ENCODE data around the gene SLC4A2. TPM values are rescaled to one million over a fixed set of nuclear protein-coding genes. Genes with fewer than 3 reads are reported as not detected.

Gene SLC4A2
- total and polyA plus RNA-seq, 2 experiments from 2014 or later = 144 to 269 TPM

DNA sequence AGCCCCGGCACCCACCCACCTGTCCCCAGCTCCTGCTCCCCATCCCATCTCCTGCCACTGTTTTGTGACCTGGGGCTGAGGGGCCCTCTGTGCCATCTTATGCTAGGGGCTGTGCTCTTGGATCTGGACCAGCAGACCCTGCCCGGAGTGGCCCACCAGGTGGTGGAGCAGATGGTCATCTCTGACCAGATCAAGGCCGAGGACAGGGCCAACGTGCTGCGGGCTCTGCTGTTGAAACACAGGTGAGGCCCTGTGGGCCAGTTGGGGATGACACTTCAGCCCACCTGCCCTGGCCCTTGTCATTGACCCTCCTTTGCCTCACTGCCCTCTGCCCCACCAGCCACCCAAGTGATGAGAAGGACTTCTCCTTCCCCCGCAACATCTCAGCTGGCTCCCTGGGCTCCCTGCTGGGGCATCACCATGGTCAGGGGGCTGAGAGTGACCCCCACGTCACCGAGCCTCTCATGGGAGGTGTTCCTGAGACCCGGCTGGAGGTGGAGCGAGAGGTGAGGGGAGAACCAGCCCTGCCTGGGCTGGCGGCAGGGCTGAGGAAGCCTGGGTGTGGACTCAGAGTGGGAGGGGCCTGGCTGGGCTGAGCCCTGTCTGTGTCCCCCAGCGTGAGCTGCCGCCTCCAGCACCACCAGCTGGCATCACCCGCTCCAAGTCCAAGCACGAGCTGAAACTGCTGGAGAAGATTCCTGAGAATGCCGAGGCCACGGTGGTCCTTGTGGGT, 10.6 kb downstream of the SLC4A2 start:
- H3K36me3 ChIP-seq = peaks cover 66% of the 10 kb centered on the region
- no peaks in the 10 kb centered on the region for H3K9me3 ChIP-seq (ENCODE audit: low read depth)
- H3K4me3 ChIP-seq = no peak overlapping the region
- no peaks in the 10 kb centered on the region for H3K4me1 ChIP-seq (ENCODE audit: low read depth)
- no peaks in the 10 kb centered on the region for H3K27me3 ChIP-seq
- no peak for TF ChIP-seq CTCF (IDR thresholded peaks at IDR 0.05; ENCODE audit: low read depth, low read length)
- no peak overlapping the region for H3K27ac ChIP-seq
- DNase-seq (ENCODE audit: low read depth in 1 of 2, low spot score in 1 of 2) = no peak

DNA sequence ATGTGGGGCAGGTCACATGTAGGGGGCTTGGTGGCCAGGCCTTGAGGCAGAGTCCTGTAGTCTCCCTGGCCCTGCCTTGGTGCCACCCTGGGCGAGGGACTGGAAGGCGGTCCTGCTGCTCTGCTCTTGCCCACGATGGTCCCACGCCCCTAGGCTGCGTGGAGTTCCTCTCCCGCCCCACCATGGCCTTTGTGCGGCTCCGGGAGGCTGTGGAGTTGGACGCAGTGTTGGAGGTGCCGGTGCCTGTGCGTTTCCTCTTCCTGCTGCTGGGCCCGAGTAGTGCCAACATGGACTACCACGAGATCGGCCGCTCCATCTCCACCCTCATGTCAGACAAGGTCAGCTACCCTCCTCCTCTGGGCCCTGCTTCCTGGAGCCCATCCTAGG, 11.2 kb downstream of the SLC4A2 start:
- no peak for TF ChIP-seq CTCF (IDR thresholded peaks at IDR 0.05; ENCODE audit: low read depth, low read length)
- no peak for DNase-seq (ENCODE audit: low read depth in 1 of 2, low spot score in 1 of 2)
- Histone ChIP-seq H3K9me3 (ENCODE audit: low read depth) (no peaks in the 10 kb centered on the region), H3K4me3 (no peak overlapping the region), H3K27me3 (no peaks in the 10 kb centered on the region), H3K27ac (no peak overlapping the region), H3K36me3 (peaks cover 65% of the 10 kb centered on the region), H3K4me1 (ENCODE audit: low read depth) (no peaks in the 10 kb centered on the region)

- Histone ChIP-seq H3K4me1 (ENCODE audit: low read depth) (no peaks in the 10 kb centered on the region), H3K9me3 (ENCODE audit: low read depth) (no peaks in the 10 kb centered on the region), H3K27me3 (no peaks in the 10 kb centered on the region), H3K4me3 (no peak overlapping the region), H3K27ac (no peak overlapping the region), H3K36me3 (peaks cover 64% of the 10 kb centered on the region)
- no peak for DNase-seq (ENCODE audit: low read depth in 1 of 2, low spot score in 1 of 2)
- no peak for TF ChIP-seq CTCF (IDR thresholded peaks at IDR 0.05; ENCODE audit: low read depth, low read length)
Measured at GRCh38 chr7:151071032-151071866, 11.9 kb downstream of the SLC4A2 start.

- DNase-seq (ENCODE audit: low read depth in 1 of 2, low spot score in 1 of 2) = no peak
- H3K27me3 ChIP-seq = no peaks in the 10 kb centered on the region
- no peak overlapping the region for H3K27ac ChIP-seq
- no peak for TF ChIP-seq CTCF (IDR thresholded peaks at IDR 0.05; ENCODE audit: low read depth, low read length)
- H3K4me3 ChIP-seq = no peak overlapping the region
- H3K4me1 ChIP-seq (ENCODE audit: low read depth) = no peaks in the 10 kb centered on the region
- H3K36me3 ChIP-seq = peaks cover 42% of the 10 kb centered on the region
- H3K9me3 ChIP-seq (ENCODE audit: low read depth) = no peaks in the 10 kb centered on the region
Measured at GRCh38 chr7:151073990-151074389, 14.6 kb downstream of the SLC4A2 start.

- peaks cover 5% of the 10 kb centered on the region for H3K4me1 ChIP-seq (ENCODE audit: low read depth)
- no peaks in the 10 kb centered on the region for H3K27me3 ChIP-seq
- no peak overlapping the region for H3K27ac ChIP-seq
- DNase-seq (ENCODE audit: low read depth in 1 of 2, low spot score in 1 of 2) = no peak
- H3K4me3 ChIP-seq = no peak overlapping the region
- TF ChIP-seq CTCF (IDR thresholded peaks at IDR 0.05; ENCODE audit: low read depth, low read length) = no peak
- H3K36me3 ChIP-seq = peaks cover 32% of the 10 kb centered on the region
- no peaks in the 10 kb centered on the region for H3K9me3 ChIP-seq (ENCODE audit: low read depth)
Measured at GRCh38 chr7:151074817-151075661, 15.7 kb downstream of the SLC4A2 start.
